Measurements from ENCODE around the gene COX7A1.
A peak's percentile ranks its signal among the peaks of the same experiment; 100 is the strongest.
"Not testable (repeated sequence)": the region's sequence is repeated elsewhere in the genome, so short reads cannot be mapped to it uniquely, and the experiment has no call there.

Gene COX7A1

GRCh38 chr19:36152352-36153091 lies at the start of gene COX7A1:
Gene COX7A1, minus strand, starts transcription at chr19:36152447. Its CDS starts 40 bp downstream, at chr19:36152407.
- DNase-seq = no peak

- no peak for DNase-seq
Measured at GRCh38 chr19:36201684-36202083, 49.4 kb upstream of the COX7A1 start.

GRCh38 chr19:36198119-36198518 lies 45.9 kb upstream of the COX7A1 start:
- no peak for DNase-seq

- no peak for DNase-seq
Measured at GRCh38 chr19:36196249-36196648, 44.0 kb upstream of the COX7A1 start.

GRCh38 chr19:36186722-36187121 lies 34.5 kb upstream of the COX7A1 start:
- DNase-seq = not testable (repeated sequence)

- DNase-seq = no peak
Measured at GRCh38 chr19:36183245-36183628, 31.0 kb upstream of the COX7A1 start.

GRCh38 chr19:36182612-36183244 lies 30.5 kb upstream of the COX7A1 start:
- no peak for DNase-seq

GRCh38 chr19:36179077-36179476 lies 26.8 kb upstream of the COX7A1 start:
- not testable (repeated sequence) for DNase-seq

GRCh38 chr19:36173846-36174245 lies 21.6 kb upstream of the COX7A1 start:
- DNase-seq = not testable (repeated sequence)

GRCh38 chr19:36172852-36173251 lies 20.6 kb upstream of the COX7A1 start:
- DNase-seq = no peak

- DNase-seq = peak; percentile 61
Measured at GRCh38 chr19:36169084-36169760, 17.0 kb upstream of the COX7A1 start.

GRCh38 chr19:36163813-36164212 lies 11.6 kb upstream of the COX7A1 start:
- no peak for DNase-seq

GRCh38 chr19:36160821-36161596 lies 8.8 kb upstream of the COX7A1 start:
- no peak for DNase-seq

GRCh38 chr19:36153126-36153525 lies 879 bp upstream of the COX7A1 start:
- no peak for DNase-seq

- DNase-seq = no peak
Measured at GRCh38 chr19:36152019-36152351, 262 bp downstream of the COX7A1 start.

GRCh38 chr19:36151144-36152018 lies 866 bp downstream of the COX7A1 start:
- DNase-seq = no peak

GRCh38 chr19:36150586-36150985 lies 1.7 kb downstream of the COX7A1 start:
- no peak for DNase-seq

- DNase-seq = no peak
Measured at GRCh38 chr19:36149673-36150406, 2.4 kb downstream of the COX7A1 start.

GRCh38 chr19:36144624-36145023 lies 7.6 kb downstream of the COX7A1 start:
- DNase-seq = no peak

- DNase-seq = no peak
Measured at GRCh38 chr19:36142496-36142895, 9.8 kb downstream of the COX7A1 start.

GRCh38 chr19:36142046-36142445 lies 10.2 kb downstream of the COX7A1 start:
- no peak for DNase-seq
